A673 (cell line): ENCODE measurements around the gene B4GALT5.

Experiments used
- CTCF ChIP-seq: fragments of 300-800, 200-600 bp; sonication (generic); conservative IDR thresholded peaks from 2 replicates; pipeline ENCODE4 v1.5.1; 2017; ENCODE audit warnings: low read depth, mild to moderate bottlenecking, antibody characterized with exemption, low read length, moderate library complexity, mixed read lengths
- EZH2 ChIP-seq: fragments of 200-600 bp; sonication (generic); IDR thresholded peaks from 2 replicates; pipeline ENCODE4 v1.6.1; 2017; ENCODE audit warnings: borderline replicate concordance, low read depth, mild to moderate bottlenecking, mixed read lengths, antibody characterized with exemption, low read length; ENCODE audit not compliant: poor library complexity, severe bottlenecking

GRCh38 chr20:49620364-49621240 lies 93.1 kb downstream of the B4GALT5 start:
- TF ChIP-seq CTCF (no peak), EZH2 (no peak)
